Mesothelial cell of epicardium (in vitro differentiated cells): ENCODE measurements around the gene AKTIP. TPM values are rescaled to one million over a fixed set of nuclear protein-coding genes. Genes with fewer than 3 reads are reported as not detected.
A peak's percentile ranks its signal among the peaks of the same experiment; 100 is the strongest.

Experiments
- DNase-seq, 2 experiments: peaks; one replicate each; pipeline ENCODE4 v3.0.0; 2021; ENCODE audit warnings: low spot score in 2 of 2; ENCODE audit not compliant: unreplicated experiment in 2 of 2
- H3K27ac Mint-ChIP-seq: 2 replicates; pipeline ENCODE4 v1.8.0; 2021; ENCODE audit warnings: mixed read lengths
- H3K27me3 Mint-ChIP-seq: 2 replicates; pipeline ENCODE4 v1.8.0; 2021; ENCODE audit warnings: low read depth, mixed read lengths
- H3K36me3 Mint-ChIP-seq: 2 replicates; pipeline ENCODE4 v1.8.0; 2021; ENCODE audit warnings: mixed read lengths
- H3K4me1 Mint-ChIP-seq: 2 replicates; pipeline ENCODE4 v1.8.0; 2021; ENCODE audit warnings: mixed read lengths
- H3K4me3 Mint-ChIP-seq: 2 replicates; pipeline ENCODE4 v1.8.0; 2021; ENCODE audit warnings: mild to moderate bottlenecking, moderate library complexity, mixed read lengths
- H3K9me3 Mint-ChIP-seq: 2 replicates; pipeline ENCODE4 v1.8.0; 2021; ENCODE audit warnings: mixed read lengths
- total RNA-seq: library from RNA; stranded (reverse); gene quantifications from 3 replicates; pipeline ENCODE4 v1.2.1, GENCODE V29; 2021
- TF ChIP-seq, protein P1 (sequence below): fragments of 200-600 bp; sonication (generic); IDR thresholded peaks from one replicate; pipeline ENCODE4 v1.5.0; 2021; ENCODE audit warnings: antibody characterized with exemption; ENCODE audit not compliant: unreplicated experiment

The AKTIP gene
- total RNA-seq, 1 donor from 2014 or later: 41.1 TPM

- Mint-ChIP-seq H3K4me1 (peaks cover 3% of the 10 kb centered on the region), H3K27me3 (no peaks in the 10 kb centered on the region), H3K36me3 (no peaks in the 10 kb centered on the region), H3K27ac (no peak overlapping the region), H3K9me3 (peaks cover 7% of the 10 kb centered on the region), H3K4me3 (no peak overlapping the region)
- DNase-seq: no peak
- TF ChIP-seq, protein P1, sequence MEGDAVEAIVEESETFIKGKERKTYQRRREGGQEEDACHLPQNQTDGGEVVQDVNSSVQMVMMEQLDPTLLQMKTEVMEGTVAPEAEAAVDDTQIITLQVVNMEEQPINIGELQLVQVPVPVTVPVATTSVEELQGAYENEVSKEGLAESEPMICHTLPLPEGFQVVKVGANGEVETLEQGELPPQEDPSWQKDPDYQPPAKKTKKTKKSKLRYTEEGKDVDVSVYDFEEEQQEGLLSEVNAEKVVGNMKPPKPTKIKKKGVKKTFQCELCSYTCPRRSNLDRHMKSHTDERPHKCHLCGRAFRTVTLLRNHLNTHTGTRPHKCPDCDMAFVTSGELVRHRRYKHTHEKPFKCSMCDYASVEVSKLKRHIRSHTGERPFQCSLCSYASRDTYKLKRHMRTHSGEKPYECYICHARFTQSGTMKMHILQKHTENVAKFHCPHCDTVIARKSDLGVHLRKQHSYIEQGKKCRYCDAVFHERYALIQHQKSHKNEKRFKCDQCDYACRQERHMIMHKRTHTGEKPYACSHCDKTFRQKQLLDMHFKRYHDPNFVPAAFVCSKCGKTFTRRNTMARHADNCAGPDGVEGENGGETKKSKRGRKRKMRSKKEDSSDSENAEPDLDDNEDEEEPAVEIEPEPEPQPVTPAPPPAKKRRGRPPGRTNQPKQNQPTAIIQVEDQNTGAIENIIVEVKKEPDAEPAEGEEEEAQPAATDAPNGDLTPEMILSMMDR: no peak
Measured at GRCh38 chr16:53511403-53512280, 8.6 kb upstream of the AKTIP start.

GRCh38 chr16:53511084-53511402 lies 8.0 kb upstream of the AKTIP start:
- Mint-ChIP-seq H3K36me3 (no peaks in the 10 kb centered on the region), H3K9me3 (peaks cover 7% of the 10 kb centered on the region), H3K27me3 (no peaks in the 10 kb centered on the region), H3K4me1 (peaks cover 6% of the 10 kb centered on the region), H3K27ac (no peak overlapping the region), H3K4me3 (no peak overlapping the region)
- no peak for DNase-seq
- TF ChIP-seq, protein P1: no peak

GRCh38 chr16:53510704-53511070 lies 7.7 kb upstream of the AKTIP start:
- Mint-ChIP-seq H3K9me3 (peaks cover 7% of the 10 kb centered on the region), H3K4me3 (no peak overlapping the region), H3K27ac (no peak overlapping the region), H3K27me3 (no peaks in the 10 kb centered on the region), H3K4me1 (peaks cover 6% of the 10 kb centered on the region), H3K36me3 (no peaks in the 10 kb centered on the region)
- DNase-seq: no peak
- TF ChIP-seq, protein P1: no peak

DNA sequence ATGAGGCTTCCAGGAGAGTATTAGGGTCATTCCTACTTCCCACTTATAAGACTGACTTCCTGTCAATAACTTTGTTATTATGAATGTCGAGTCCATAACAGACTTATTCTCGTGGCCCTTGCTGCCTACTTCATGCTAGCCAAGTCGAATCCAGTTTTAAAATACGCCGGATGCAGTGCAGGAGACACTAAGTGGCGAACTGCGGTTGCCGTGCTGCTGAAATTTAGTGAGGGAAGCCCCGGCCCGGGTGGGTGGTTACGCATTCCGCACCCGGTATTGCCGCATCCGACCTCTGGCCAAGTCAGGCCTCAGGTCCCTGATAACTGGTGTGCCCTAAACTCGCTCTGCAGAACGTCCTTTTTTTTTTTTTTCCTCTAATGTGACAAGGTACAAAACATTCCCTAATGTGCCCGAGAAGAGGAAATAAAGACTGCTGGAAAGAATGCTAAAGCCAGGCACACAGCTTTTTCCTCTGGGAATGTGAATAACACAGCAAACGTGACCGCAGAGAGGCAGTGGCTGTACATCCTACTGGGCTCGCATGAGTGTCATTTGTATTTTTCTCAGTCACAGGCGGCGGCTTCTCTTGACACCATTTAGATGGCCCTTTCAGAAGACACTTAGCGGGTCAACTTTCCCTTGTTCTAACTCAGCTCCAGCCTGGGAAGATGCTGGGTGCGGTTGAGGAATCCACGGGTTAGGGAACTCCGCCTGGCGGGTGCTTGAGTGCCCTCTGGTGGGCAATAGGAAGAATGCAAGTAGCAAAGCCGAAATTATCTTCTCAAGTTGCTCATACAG lies 7.1 kb upstream of the AKTIP start:
- TF ChIP-seq, protein P1: peak; percentile 91
- peaks cover 7% of the 10 kb centered on the region for H3K9me3 Mint-ChIP-seq
- DNase-seq: peak in 1 of 2 experiments; percentile 62
- no peaks in the 10 kb centered on the region for H3K27me3 Mint-ChIP-seq
- no peaks in the 10 kb centered on the region for H3K36me3 Mint-ChIP-seq
- H3K4me1 Mint-ChIP-seq: peaks cover 7% of the 10 kb centered on the region
- H3K27ac Mint-ChIP-seq: no peak overlapping the region
- H3K4me3 Mint-ChIP-seq: no peak overlapping the region

DNA sequence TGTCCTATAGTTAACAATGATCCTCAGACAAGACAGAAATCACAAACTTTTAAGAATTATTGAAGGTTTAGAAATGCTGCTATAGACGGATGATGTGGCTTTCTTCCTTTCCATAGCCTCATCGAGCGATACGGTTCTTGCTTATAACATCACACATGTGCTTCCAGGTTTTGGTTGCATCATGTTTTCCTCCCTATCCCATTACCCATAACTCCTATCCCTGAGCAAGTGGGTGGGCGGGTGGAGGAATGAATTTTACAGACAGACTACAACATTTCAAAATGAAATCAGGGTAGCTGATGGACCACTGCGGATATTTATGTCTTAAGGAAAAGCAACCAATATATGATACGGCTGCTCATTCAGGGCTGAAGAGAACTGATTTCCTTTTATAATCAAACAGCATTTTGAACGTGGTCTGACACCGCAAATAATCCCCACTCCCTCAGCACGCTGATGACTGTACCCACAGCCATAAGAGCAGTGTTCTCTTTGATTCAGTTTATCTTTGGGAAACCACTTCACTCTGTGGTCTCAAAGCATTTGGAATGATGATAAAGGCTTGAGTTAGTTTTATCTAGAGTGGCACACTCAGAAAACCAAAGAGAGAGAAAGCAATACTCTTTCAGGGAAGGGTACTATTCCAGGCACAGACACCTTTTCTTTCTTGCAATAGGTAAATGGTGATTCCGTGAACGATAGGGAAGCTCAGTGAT lies 4.6 kb upstream of the AKTIP start:
- no peak for DNase-seq
- Mint-ChIP-seq H3K4me1 (peaks cover 21% of the 10 kb centered on the region), H3K4me3 (no peak overlapping the region), H3K27me3 (no peaks in the 10 kb centered on the region), H3K9me3 (no peaks in the 10 kb centered on the region), H3K27ac (no peak overlapping the region), H3K36me3 (no peaks in the 10 kb centered on the region)
- TF ChIP-seq, protein P1: no peak
